ENCODE results near the gene TLCD2.
"Not testable (repeated sequence)": the region's sequence is repeated elsewhere in the genome, so short reads cannot be mapped to it uniquely, and the experiment has no call there.

Gene TLCD2

GRCh38 chr17:1735418-1735817 lies 25.2 kb upstream of the TLCD2 start:
- DNase-seq, result no peak

- DNase-seq, result no peak
Observed at GRCh38 chr17:1733759-1734158, 23.6 kb upstream of the TLCD2 start.

- no peak for DNase-seq
Observed at GRCh38 chr17:1732833-1733321, 22.7 kb upstream of the TLCD2 start.

GRCh38 chr17:1732241-1732832 lies 22.2 kb upstream of the TLCD2 start:
- no peak for DNase-seq

- no peak for DNase-seq
Observed at GRCh38 chr17:1731194-1731506, 21.0 kb upstream of the TLCD2 start.

GRCh38 chr17:1730326-1731193 lies 20.4 kb upstream of the TLCD2 start:
- no peak for DNase-seq

- no peak for DNase-seq
Observed at GRCh38 chr17:1729966-1730325, 19.8 kb upstream of the TLCD2 start.

- no peak for DNase-seq
Observed at GRCh38 chr17:1727876-1728630, 17.9 kb upstream of the TLCD2 start.

- DNase-seq, result no peak
Observed at GRCh38 chr17:1727258-1727789, 17.1 kb upstream of the TLCD2 start.

GRCh38 chr17:1726626-1727257 lies 16.6 kb upstream of the TLCD2 start:
- no peak for DNase-seq

GRCh38 chr17:1725642-1726511 lies 15.7 kb upstream of the TLCD2 start:
- DNase-seq, result no peak

- DNase-seq, result no peak
Observed at GRCh38 chr17:1724869-1725641, 14.9 kb upstream of the TLCD2 start.

- DNase-seq, result peak; percentile 86
Observed at GRCh38 chr17:1724351-1724868, 14.2 kb upstream of the TLCD2 start, which contains the start of gene WDR81. Gene WDR81 (plus strand): TSS chr17:1724704. CDS start chr17:1724960, 256 bp downstream.

GRCh38 chr17:1722022-1722421 lies 11.8 kb upstream of the TLCD2 start:
- DNase-seq, result not testable (repeated sequence)

GRCh38 chr17:1720856-1721386 lies 10.7 kb upstream of the TLCD2 start:
- DNase-seq, result peak; percentile 74

- DNase-seq, result no peak
Observed at GRCh38 chr17:1718362-1719165, 8.4 kb upstream of the TLCD2 start.

- DNase-seq, result peak; percentile 89
Observed at GRCh38 chr17:1716912-1717695, 6.9 kb upstream of the TLCD2 start.

- DNase-seq, result peak; percentile 100
Observed at GRCh38 chr17:1716076-1716911, 6.1 kb upstream of the TLCD2 start.
